Measurements from ENCODE around the gene MTHFS.

DNA sequence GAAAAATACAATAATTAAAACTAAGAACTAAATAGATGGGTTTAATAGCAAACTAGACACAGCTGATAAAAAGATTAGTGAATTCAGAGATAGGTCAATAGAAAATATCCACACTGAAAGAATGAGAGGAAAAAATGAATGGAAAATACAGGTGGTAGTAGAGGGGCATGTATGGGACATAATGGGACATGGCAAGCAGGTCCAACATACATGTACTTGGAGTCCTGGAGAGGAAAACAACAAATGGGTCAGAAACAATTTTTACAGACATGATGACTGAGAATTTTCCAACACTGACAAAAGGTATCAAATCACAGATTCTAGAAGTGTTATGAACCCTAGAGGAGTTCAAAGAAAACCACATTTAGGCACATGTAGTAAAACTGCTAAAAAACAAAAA lies 68.4 kb downstream of the MTHFS start:
- TF ChIP-seq POLR2AphosphoS5 (IDR thresholded peaks at IDR 0.05) (no peak), EP300 (conservative IDR thresholded peaks at IDR 0.05; ENCODE audit: poor library complexity, severe bottlenecking) (no peak)
- TF ChIP-seq, protein P1, sequence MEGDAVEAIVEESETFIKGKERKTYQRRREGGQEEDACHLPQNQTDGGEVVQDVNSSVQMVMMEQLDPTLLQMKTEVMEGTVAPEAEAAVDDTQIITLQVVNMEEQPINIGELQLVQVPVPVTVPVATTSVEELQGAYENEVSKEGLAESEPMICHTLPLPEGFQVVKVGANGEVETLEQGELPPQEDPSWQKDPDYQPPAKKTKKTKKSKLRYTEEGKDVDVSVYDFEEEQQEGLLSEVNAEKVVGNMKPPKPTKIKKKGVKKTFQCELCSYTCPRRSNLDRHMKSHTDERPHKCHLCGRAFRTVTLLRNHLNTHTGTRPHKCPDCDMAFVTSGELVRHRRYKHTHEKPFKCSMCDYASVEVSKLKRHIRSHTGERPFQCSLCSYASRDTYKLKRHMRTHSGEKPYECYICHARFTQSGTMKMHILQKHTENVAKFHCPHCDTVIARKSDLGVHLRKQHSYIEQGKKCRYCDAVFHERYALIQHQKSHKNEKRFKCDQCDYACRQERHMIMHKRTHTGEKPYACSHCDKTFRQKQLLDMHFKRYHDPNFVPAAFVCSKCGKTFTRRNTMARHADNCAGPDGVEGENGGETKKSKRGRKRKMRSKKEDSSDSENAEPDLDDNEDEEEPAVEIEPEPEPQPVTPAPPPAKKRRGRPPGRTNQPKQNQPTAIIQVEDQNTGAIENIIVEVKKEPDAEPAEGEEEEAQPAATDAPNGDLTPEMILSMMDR (IDR thresholded peaks at IDR 0.05; ENCODE audit: poor library complexity, severe bottlenecking) = no peak
